PC-9 (cell line): ENCODE results near the gene NUMB. TPM values are rescaled to one million over a fixed set of nuclear protein-coding genes. Genes with fewer than 3 reads are reported as not detected.
A peak's percentile ranks its signal among the peaks of the same experiment; 100 is the strongest.

Experiments
- BruUV-seq: library from RNA; stranded (reverse); fragments of 400-500 nt; replicated peaks from 2 replicates; lab custom pipeline; 2021; lab: Mats Ljungman, UMichigan
- CTCF ChIA-PET: fragments of 300-600 bp; sonication (Branson Sonifier 250); formaldehyde crosslinking; loops from one replicate; lab custom pipeline; 2022; ENCODE audit warnings: antibody characterized with exemption; lab: Charles Lee
- POLR2A ChIA-PET: fragments of 300-600 bp; sonication (Branson Sonifier 250); formaldehyde crosslinking; loops from one replicate; lab custom pipeline; 2022; ENCODE audit warnings: antibody characterized with exemption; ENCODE audit not compliant: unreplicated experiment; lab: Charles Lee
- DNase-seq, 2 experiments: peaks; one replicate each; pipeline versions ENCODE4 v3.0.0 to v3.0.0-alpha.2; 2015 to 2022; ENCODE audit warnings: mixed read lengths in 1 of 2
- H2AFZ ChIP-seq: fragments of 200-600 bp; sonication (generic); 2 replicates; pipeline ENCODE4 v1.8.1; 2017; ENCODE audit warnings: antibody characterized with exemption
- H3F3A ChIP-seq: fragments of 200-600 bp; sonication (generic); 2 replicates; pipeline ENCODE4 v1.8.1; 2017; ENCODE audit warnings: antibody characterized with exemption, mild to moderate bottlenecking, low read depth; ENCODE audit not compliant: insufficient read depth
- H3K27ac ChIP-seq: fragments of 200-600 bp; sonication (generic); 2 replicates; pipeline ENCODE4 v1.6.1; 2016; ENCODE audit warnings: mixed run types
- H3K27me3 ChIP-seq: fragments of 200-600 bp; sonication (generic); 2 replicates; pipeline ENCODE4 v1.6.1; 2016; ENCODE audit warnings: low read depth, mixed run types; ENCODE audit not compliant: insufficient read depth
- H3K36me3 ChIP-seq: fragments of 200-600 bp; sonication (generic); 2 replicates; pipeline ENCODE4 v1.6.1; 2016; ENCODE audit warnings: low read depth, mixed run types
- H3K4me1 ChIP-seq: fragments of 200-600 bp; sonication (generic); replicated peaks from 2 replicates; pipeline ENCODE4 v1.6.1; 2016; ENCODE audit warnings: mixed run types; ENCODE audit not compliant: insufficient read depth
- H3K4me2 ChIP-seq: fragments of 200-600 bp; sonication (generic); 2 replicates; pipeline ENCODE4 v1.6.1; 2017; ENCODE audit warnings: mixed run types
- H3K4me3 ChIP-seq: fragments of 200-600 bp; sonication (generic); 2 replicates; pipeline ENCODE4 v1.6.1; 2016; ENCODE audit warnings: mixed run types
- H3K79me2 ChIP-seq: fragments of 200-600 bp; sonication (generic); 2 replicates; pipeline ENCODE4 v1.6.1; 2017; ENCODE audit warnings: low read depth, mixed run types
- H3K9me2 ChIP-seq: fragments of 200-600 bp; sonication (generic); 2 replicates; pipeline ENCODE4 v1.8.1; 2017; ENCODE audit warnings: mild to moderate bottlenecking; ENCODE audit not compliant: insufficient read depth
- H3K9me3 ChIP-seq: fragments of 200-600 bp; sonication (generic); 2 replicates; pipeline ENCODE4 v1.8.1; 2016; ENCODE audit warnings: low read depth; ENCODE audit not compliant: insufficient read depth
- H4K20me1 ChIP-seq: fragments of 200-600 bp; sonication (generic); 2 replicates; pipeline ENCODE4 v1.8.1; 2017; ENCODE audit not compliant: insufficient read depth
- CTCF ChIP-seq: fragments of 200-600 bp; sonication (generic); conservative IDR thresholded peaks from 2 replicates; pipeline ENCODE4 v1.6.1; 2017; ENCODE audit warnings: mixed run types, antibody characterized with exemption, mild to moderate bottlenecking, moderate library complexity
- EZH2 ChIP-seq: fragments of 200-600 bp; sonication (generic); IDR thresholded peaks from 2 replicates; pipeline ENCODE4 v1.8.0; 2017; ENCODE audit warnings: antibody characterized with exemption, low read depth
- intact Hi-C: fragments of 100-400 bp; cut with micrococcal nuclease; formaldehyde crosslinking; loops from one replicate; pipeline ENCODE4 v1.10.0; 2022; ENCODE audit not compliant: unreplicated experiment
- total RNA-seq: library from RNA; stranded (reverse); gene quantifications from 2 replicates; pipeline ENCODE4 v1.2.3, GENCODE V29; 2021

Gene NUMB
- total RNA-seq, 1 experiment from 2014 or later = 64.5 TPM

GRCh38 chr14:73238424-73238852 is 219.9 kb downstream of the NUMB start:
- POLR2A ChIA-PET = no interaction called here
- H3F3A ChIP-seq = peaks cover 15% of the 10 kb centered on the region; the same call in 1 of the 2 replicates
- no peak for TF ChIP-seq CTCF
- TF ChIP-seq EZH2 = no peak
- no TSS peak for BruUV-seq
- peaks cover 4% of the 10 kb centered on the region; the same call in 1 of the 2 replicates for H3K4me1 ChIP-seq
- H3K36me3 ChIP-seq = no peaks in the 10 kb centered on the region
- no peaks in the 10 kb centered on the region for H3K79me2 ChIP-seq
- no peak overlapping the region for H2AFZ ChIP-seq
- H3K4me3 ChIP-seq = no peak overlapping the region
- no peaks in the 10 kb centered on the region for H3K9me3 ChIP-seq
- no peaks in the 10 kb centered on the region for H3K9me2 ChIP-seq
- H3K27ac ChIP-seq = no peak overlapping the region
- H3K4me2 ChIP-seq = peak overlapping the region; percentile 22; the same call in 1 of the 2 replicates
- H3K27me3 ChIP-seq = peaks cover 37% of the 10 kb centered on the region; the same call in 1 of the 2 replicates
- DNase-seq = peak; percentile 23 to 59
- no peaks in the 10 kb centered on the region for H4K20me1 ChIP-seq
- CTCF ChIA-PET = no interaction called here
- intact Hi-C loops = no loop called here

GRCh38 chr14:73237786-73238423 is 220.4 kb downstream of the NUMB start:
- Histone ChIP-seq H3K79me2 (no peaks in the 10 kb centered on the region), H2AFZ (no peak overlapping the region), H4K20me1 (no peaks in the 10 kb centered on the region), H3K27ac (no peak overlapping the region), H3K4me2 (no peak overlapping the region), H3K27me3 (peaks cover 40% of the 10 kb centered on the region; the same call in 1 of the 2 replicates), H3F3A (peaks cover 15% of the 10 kb centered on the region; the same call in 1 of the 2 replicates), H3K9me3 (no peaks in the 10 kb centered on the region), H3K36me3 (no peaks in the 10 kb centered on the region), H3K4me1 (peaks cover 4% of the 10 kb centered on the region; the same call in 1 of the 2 replicates), H3K9me2 (no peaks in the 10 kb centered on the region), H3K4me3 (no peak overlapping the region)
- DNase-seq = no peak
- TF ChIP-seq EZH2 = no peak
- TF ChIP-seq CTCF = no peak
- no TSS peak for BruUV-seq
- intact Hi-C loops = no loop called here
- ChIA-PET POLR2A (no interaction called here), CTCF (no interaction called here)

- Histone ChIP-seq H3K9me3 (no peaks in the 10 kb centered on the region), H3K27ac (no peak within 1 kb of the TSS), H4K20me1 (no peaks in the 10 kb centered on the region), H3F3A (peaks cover 15% of the 10 kb centered on the region; the same call in 1 of the 2 replicates), H2AFZ (no peak within 1 kb of the TSS), H3K79me2 (no peaks in the 10 kb centered on the region), H3K27me3 (peaks cover 41% of the 10 kb centered on the region; the same call in 1 of the 2 replicates), H3K4me1 (peaks cover 4% of the 10 kb centered on the region; the same call in 1 of the 2 replicates), H3K4me3 (no peak within 1 kb of the TSS), H3K36me3 (no peaks in the 10 kb centered on the region), H3K9me2 (no peaks in the 10 kb centered on the region), H3K4me2 (peak within 1 kb of the TSS; percentile 22; the same call in 1 of the 2 replicates)
- TF ChIP-seq EZH2 (no peak), CTCF (no peak)
- ChIA-PET CTCF (no interaction called here), POLR2A (no interaction called here)
- BruUV-seq = no TSS peak
- peak in 1 of 2 experiments; percentile 55 for DNase-seq
- intact Hi-C loops = no loop called here
Measured at GRCh38 chr14:73237219-73237785, 221.0 kb downstream of the NUMB start, which contains the start of gene PAPLN. TSS of gene PAPLN (plus strand) at chr14:73237506. CDS start at chr14:73239779, 2,273 bp downstream.
